Measurements from ENCODE around the gene NOS1AP.

The NOS1AP gene

DNA sequence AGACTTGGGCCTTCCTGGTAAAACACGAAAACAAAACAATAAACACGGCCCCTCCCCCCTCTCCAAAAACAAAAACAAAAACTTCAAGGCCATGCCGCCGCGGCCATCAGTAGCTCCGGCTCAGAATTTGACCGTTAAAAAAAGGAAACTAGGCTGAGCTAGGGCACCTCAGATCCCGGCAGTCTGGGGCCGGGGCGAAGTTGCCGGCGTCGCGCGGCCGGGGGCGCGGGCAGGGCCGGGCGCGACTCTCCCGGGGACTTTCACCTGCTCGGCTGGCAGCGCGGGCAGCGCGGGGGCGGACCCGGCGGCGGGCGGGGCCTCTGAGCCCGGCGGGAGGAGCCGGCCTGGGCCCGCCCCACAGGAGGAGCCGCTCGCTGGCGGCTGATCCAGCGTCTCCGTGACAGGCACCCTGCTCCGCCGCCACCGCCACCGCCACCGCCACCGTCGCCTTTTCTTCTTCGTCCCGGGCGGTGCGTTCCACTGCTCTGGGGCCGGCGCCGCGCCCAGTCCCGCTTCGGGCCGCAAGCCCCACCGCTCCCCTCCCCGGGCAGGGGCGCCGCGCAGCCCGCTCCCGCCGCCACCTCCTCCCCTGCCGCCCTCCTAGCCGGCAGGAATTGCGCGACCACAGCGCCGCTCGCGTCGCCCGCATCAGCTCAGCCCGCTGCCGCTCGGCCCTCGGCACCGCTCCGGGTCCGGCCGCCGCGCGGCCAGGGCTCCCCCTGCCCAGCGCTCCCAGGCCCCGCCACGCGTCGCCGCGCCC, at the start of gene NOS1AP:
Gene NOS1AP (plus strand): TSS at position 358 of the 760 bp plus-strand sequence. CDS start 487 bp downstream, outside the sequence.
- Mint-ChIP-seq H3K36me3 (ENCODE audit: low read depth) (no peaks in the 10 kb centered on the region), H3K4me1 (ENCODE audit: low read depth) (peaks cover 5% of the 10 kb centered on the region), H3K9me3 (no peaks in the 10 kb centered on the region), H3K4me3 (peak within 1 kb of the TSS; percentile 76), H3K27ac (no peak within 1 kb of the TSS), H3K27me3 (ENCODE audit: low read depth) (peaks cover 76% of the 10 kb centered on the region)

DNA sequence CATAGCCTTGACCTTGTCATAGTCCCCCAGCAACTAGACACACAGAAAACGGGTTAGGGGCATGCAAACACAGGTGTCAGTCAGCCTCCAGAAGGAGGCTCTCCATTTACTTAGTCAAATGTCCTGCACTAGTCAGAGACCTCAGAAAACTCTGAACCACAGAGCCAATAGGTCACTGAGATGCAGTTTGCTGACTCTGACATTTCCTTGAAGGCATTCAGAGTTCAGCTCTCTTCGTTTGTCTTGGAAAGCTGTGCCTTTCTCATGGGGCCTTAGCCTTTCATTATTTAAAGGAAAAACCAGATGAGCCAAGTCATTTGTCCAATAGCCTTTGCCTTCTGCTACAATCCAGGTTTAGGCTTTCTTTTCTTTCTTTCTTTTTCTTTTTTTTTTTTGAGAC, 49.3 kb upstream of the NOS1AP start:
- peaks cover 3% of the 10 kb centered on the region for H3K9me3 Mint-ChIP-seq
- peaks cover 8% of the 10 kb centered on the region for H3K4me1 Mint-ChIP-seq (ENCODE audit: low read depth)
- no peaks in the 10 kb centered on the region for H3K36me3 Mint-ChIP-seq (ENCODE audit: low read depth)
- no peak overlapping the region for H3K4me3 Mint-ChIP-seq
- H3K27ac Mint-ChIP-seq: no peak overlapping the region
- H3K27me3 Mint-ChIP-seq (ENCODE audit: low read depth): peaks cover 34% of the 10 kb centered on the region

DNA sequence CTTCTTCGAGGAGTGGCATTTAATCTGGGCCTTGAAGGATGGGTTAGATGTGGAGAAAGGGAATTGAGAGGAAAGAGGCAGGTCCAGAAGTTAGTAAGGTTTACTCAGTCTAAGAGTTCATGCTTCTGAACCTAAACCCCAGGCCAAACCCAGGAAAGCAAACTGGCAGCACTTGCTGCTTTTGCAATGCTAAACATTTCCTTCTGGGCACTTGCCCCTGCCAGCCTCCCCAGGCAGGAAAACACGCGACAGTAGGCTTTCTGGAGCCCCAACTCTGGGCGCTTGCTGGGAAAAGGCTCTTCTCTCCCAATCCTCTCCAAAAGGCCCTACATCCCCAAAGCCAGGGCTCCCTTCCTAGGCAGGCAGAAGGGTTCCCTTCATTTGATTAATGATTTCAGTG, 48.4 kb upstream of the NOS1AP start:
- H3K36me3 Mint-ChIP-seq (ENCODE audit: low read depth): no peaks in the 10 kb centered on the region
- no peak overlapping the region for H3K4me3 Mint-ChIP-seq
- peaks cover 8% of the 10 kb centered on the region for H3K4me1 Mint-ChIP-seq (ENCODE audit: low read depth)
- peaks cover 40% of the 10 kb centered on the region for H3K27me3 Mint-ChIP-seq (ENCODE audit: low read depth)
- peaks cover 3% of the 10 kb centered on the region for H3K9me3 Mint-ChIP-seq
- no peak overlapping the region for H3K27ac Mint-ChIP-seq

DNA sequence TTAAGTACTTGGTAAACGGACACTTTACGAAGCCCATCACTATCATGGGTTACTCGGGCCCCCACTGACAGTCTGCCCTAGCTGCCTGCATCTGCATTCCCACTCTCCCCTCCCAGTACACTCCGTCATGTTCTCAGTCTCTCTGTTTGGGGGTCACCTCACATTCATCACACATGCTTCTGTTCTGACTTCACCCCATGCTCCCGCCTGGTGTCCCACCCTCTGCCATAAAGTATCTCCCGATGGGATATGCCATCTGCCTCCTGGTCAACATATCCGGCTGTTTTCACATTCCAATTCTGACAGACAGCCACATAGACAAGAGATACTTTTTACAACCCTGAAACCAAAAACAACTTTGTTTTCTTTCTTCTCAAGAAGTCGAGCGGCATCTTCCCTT, 46.9 kb upstream of the NOS1AP start:
- Mint-ChIP-seq H3K4me1 (ENCODE audit: low read depth) (peaks cover 8% of the 10 kb centered on the region), H3K27ac (no peak overlapping the region), H3K4me3 (peak overlapping the region; percentile 88), H3K9me3 (no peaks in the 10 kb centered on the region), H3K27me3 (ENCODE audit: low read depth) (peaks cover 48% of the 10 kb centered on the region), H3K36me3 (ENCODE audit: low read depth) (no peaks in the 10 kb centered on the region)

DNA sequence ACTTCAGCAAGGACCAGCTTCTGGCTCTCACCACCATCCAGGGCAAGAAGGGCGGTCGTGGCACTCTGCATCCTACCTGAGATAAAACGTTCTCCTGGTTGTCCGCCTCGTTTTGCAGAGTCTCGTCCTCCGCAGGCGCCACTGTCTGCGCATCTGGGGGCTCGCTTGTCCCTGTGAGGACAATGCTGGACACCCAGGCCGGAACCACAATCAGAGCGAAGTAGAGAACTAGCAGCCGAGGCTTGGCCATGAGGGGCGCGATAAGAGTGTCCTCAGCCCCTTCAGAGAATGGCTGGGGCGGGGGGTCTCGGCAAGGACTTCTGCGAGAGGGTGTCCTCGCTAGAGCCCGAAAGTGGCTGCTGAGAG, 46.3 kb upstream of the NOS1AP start:
- H3K4me3 Mint-ChIP-seq: peak overlapping the region; percentile 88
- H3K27ac Mint-ChIP-seq: peak overlapping the region; percentile 27
- no peaks in the 10 kb centered on the region for H3K9me3 Mint-ChIP-seq
- H3K36me3 Mint-ChIP-seq (ENCODE audit: low read depth): no peaks in the 10 kb centered on the region
- peaks cover 8% of the 10 kb centered on the region for H3K4me1 Mint-ChIP-seq (ENCODE audit: low read depth)
- peaks cover 49% of the 10 kb centered on the region for H3K27me3 Mint-ChIP-seq (ENCODE audit: low read depth)

DNA sequence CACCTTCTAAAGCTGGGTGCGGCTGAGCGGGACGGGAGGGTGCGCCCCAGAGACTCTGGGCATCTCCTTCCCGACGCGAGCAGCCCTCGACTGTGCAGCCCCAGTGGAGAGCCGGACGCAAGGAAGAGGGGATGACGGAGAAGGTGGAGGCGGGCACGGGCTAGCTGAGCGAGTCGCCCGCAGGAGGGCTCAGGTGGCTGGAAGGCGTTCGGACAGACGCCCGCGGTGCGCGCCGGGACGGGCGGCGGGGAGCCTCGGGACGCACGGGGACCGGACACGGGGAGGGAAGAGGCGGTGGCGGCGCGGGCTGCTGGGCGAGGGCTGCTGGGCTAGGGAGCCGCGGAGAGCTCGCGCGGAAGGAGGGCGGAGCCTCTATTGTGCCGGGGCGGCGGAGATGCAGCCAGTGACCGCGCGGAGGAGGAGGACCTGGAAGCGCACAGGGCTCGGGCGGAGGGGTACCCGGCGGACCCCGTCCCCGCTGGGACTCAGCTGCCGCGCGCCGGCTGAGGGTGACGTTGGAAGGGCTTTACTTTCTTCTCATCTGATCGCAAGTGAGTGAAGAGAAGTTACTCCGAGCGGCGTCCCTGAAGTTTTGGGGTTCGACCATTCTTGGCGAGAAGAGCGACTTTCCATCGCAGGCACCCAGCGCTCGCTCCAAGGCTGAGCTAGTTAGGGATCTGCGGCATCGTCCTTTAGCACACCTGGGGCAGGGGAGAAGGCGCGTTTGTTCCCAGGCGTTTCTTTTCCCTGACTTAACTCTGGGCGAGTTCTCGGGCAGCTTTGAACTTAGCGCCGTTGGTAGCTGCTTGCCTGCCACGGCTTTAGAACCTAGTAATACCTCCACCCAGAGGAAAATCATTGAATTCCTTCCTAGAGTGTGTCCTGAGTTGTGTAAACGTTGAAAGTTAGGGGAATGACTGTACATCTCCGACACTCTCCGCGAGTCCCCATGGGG, 45.7 kb upstream of the NOS1AP start, which contains the start of gene OLFML2B:
Gene OLFML2B (minus strand): TSS at position 323 of the 955 bp plus-strand sequence. CDS start 439 bp downstream, outside the sequence.
- H3K4me1 Mint-ChIP-seq (ENCODE audit: low read depth): peaks cover 8% of the 10 kb centered on the region
- H3K4me3 Mint-ChIP-seq: peak within 1 kb of the TSS; percentile 88
- no peaks in the 10 kb centered on the region for H3K36me3 Mint-ChIP-seq (ENCODE audit: low read depth)
- H3K27ac Mint-ChIP-seq: peak within 1 kb of the TSS; percentile 27
- no peaks in the 10 kb centered on the region for H3K9me3 Mint-ChIP-seq
- H3K27me3 Mint-ChIP-seq (ENCODE audit: low read depth): peaks cover 52% of the 10 kb centered on the region

DNA sequence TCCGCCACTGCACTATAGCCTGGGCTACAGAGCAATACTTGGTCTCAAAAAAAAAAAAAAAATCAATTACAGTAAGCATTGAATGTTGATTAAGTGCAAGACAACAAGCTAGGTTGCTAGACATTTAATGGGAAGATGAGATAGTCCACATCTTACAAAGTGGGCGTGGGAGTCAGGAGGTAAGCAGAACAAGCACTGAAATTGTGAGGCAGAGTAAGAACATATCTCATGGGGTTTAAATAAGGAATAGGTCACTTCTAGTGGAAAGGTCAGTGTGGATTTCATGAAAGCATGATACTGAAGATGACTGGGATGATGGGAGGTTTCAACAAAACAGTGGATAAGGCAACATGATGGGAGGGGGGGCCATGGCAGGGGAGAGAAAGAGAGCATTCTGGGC, 44.0 kb upstream of the NOS1AP start:
- H3K36me3 Mint-ChIP-seq (ENCODE audit: low read depth): no peaks in the 10 kb centered on the region
- H3K9me3 Mint-ChIP-seq: no peaks in the 10 kb centered on the region
- H3K4me3 Mint-ChIP-seq: no peak overlapping the region
- H3K27me3 Mint-ChIP-seq (ENCODE audit: low read depth): peaks cover 52% of the 10 kb centered on the region
- H3K27ac Mint-ChIP-seq: no peak overlapping the region
- H3K4me1 Mint-ChIP-seq (ENCODE audit: low read depth): peaks cover 8% of the 10 kb centered on the region

DNA sequence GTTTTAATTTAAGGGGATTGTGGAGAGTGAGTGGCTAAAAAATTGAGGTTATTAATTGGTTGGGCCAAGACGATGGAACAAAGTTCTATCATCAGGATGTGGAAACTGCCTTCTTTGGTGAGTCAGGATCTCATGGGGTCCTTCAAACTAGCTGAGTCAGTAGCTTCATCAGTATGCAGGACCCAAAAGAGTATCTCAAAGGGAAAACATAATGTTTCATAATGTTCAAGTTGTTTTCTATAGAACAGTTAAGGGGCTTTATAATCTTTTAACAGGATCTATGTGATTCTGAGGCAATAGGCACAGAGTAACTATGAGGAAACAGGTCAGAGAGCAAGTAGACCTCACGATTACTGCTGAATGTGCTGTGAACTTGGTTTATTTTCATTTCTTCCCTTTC, 42.6 kb upstream of the NOS1AP start:
- H3K36me3 Mint-ChIP-seq (ENCODE audit: low read depth): no peaks in the 10 kb centered on the region
- peaks cover 8% of the 10 kb centered on the region for H3K4me1 Mint-ChIP-seq (ENCODE audit: low read depth)
- H3K4me3 Mint-ChIP-seq: no peak overlapping the region
- H3K27me3 Mint-ChIP-seq (ENCODE audit: low read depth): peaks cover 49% of the 10 kb centered on the region
- H3K27ac Mint-ChIP-seq: no peak overlapping the region
- no peaks in the 10 kb centered on the region for H3K9me3 Mint-ChIP-seq

DNA sequence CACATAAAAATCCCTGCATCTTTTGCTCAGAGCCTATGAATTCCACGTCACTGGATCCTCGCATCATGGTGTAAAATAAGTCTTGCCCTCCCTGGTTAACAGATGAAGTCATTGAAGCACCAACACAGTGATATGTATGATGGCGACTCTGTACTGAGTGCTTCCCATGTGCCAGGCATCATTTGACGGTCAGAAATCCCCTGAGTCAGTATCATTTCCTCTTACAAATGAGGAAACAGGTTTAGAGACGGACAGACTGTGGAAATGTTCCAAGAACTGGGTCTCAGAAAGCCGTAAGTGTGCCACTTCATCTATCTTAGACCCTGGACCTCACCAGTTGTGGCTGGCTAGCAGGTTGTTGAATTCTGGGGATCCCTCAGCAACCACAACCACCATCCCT, 40.8 kb upstream of the NOS1AP start:
- no peak overlapping the region for H3K4me3 Mint-ChIP-seq
- no peak overlapping the region for H3K27ac Mint-ChIP-seq
- peaks cover 6% of the 10 kb centered on the region for H3K4me1 Mint-ChIP-seq (ENCODE audit: low read depth)
- peaks cover 47% of the 10 kb centered on the region for H3K27me3 Mint-ChIP-seq (ENCODE audit: low read depth)
- H3K9me3 Mint-ChIP-seq: no peaks in the 10 kb centered on the region
- H3K36me3 Mint-ChIP-seq (ENCODE audit: low read depth): no peaks in the 10 kb centered on the region

DNA sequence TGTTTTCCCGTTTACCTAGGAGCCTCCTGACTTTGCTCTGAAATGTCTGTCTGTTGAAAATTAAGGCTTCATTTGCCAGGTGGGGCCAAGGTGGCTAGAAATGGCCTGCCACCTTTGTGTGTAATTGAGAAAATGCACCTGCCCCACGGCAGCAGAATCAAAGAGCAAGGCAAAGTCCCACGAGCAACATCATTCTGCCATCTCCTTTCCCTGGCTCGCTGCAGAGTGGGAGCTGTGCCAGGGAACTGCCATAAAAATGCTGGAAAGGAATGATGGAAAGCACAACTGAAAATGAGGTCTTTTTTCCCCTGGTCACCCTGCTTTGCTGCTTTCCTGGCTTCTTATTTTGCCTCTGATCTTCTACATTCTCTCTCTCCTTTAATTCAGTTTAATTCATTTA, 40.3 kb upstream of the NOS1AP start:
- Mint-ChIP-seq H3K27ac (no peak overlapping the region), H3K27me3 (ENCODE audit: low read depth) (peaks cover 47% of the 10 kb centered on the region), H3K4me3 (no peak overlapping the region), H3K4me1 (ENCODE audit: low read depth) (peaks cover 3% of the 10 kb centered on the region), H3K9me3 (no peaks in the 10 kb centered on the region), H3K36me3 (ENCODE audit: low read depth) (no peaks in the 10 kb centered on the region)

DNA sequence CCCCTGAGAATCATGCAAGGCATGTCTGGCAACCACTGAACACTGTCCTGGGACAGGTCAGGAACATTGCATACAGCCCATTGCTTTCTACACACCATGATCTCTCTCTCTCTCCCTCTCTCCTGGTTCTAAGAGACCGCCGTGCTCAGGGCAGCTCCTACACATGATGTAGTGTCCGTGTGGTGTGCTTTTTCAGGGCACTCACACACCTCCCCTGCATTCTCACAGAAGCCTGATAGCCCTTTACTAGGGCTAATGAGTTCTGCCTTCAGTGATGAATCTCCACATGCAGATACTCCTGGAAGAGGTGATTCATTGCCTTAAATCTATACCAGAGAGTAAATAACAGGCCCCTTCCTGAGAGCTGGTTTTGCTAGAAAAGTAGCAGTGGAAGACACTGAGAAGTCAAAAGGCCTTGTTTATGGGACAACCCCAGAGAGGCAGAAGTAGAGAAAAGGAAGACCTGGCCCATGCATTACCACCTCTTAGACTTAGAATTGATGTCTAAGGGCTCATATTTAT, 38.7 kb upstream of the NOS1AP start:
- Mint-ChIP-seq H3K9me3 (no peaks in the 10 kb centered on the region), H3K4me1 (ENCODE audit: low read depth) (no peaks in the 10 kb centered on the region), H3K36me3 (ENCODE audit: low read depth) (no peaks in the 10 kb centered on the region), H3K27me3 (ENCODE audit: low read depth) (peaks cover 37% of the 10 kb centered on the region), H3K27ac (no peak overlapping the region), H3K4me3 (no peak overlapping the region)

DNA sequence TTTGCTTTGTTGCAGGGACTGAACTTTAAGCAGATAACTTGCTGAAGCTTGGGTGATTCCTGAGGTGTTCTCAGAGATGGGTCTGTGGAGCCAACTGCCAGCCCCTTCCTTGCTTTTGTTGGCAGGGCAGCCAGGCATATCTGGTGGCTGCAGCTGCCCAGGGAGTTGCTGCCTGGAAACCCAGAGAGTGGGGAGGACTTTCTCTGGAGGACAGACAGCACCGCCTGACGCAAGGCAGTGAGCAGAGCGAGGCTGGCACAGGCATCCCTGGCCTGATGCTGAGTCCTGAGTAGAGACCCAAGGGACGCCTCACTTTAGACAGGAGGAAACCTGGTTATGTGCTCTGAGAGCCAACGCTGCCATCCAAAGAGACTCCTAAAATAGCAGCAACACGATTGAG, 36.1 kb upstream of the NOS1AP start:
- no peaks in the 10 kb centered on the region for H3K9me3 Mint-ChIP-seq
- H3K36me3 Mint-ChIP-seq (ENCODE audit: low read depth): no peaks in the 10 kb centered on the region
- peaks cover 21% of the 10 kb centered on the region for H3K27me3 Mint-ChIP-seq (ENCODE audit: low read depth)
- H3K27ac Mint-ChIP-seq: no peak overlapping the region
- no peaks in the 10 kb centered on the region for H3K4me1 Mint-ChIP-seq (ENCODE audit: low read depth)
- H3K4me3 Mint-ChIP-seq: no peak overlapping the region

DNA sequence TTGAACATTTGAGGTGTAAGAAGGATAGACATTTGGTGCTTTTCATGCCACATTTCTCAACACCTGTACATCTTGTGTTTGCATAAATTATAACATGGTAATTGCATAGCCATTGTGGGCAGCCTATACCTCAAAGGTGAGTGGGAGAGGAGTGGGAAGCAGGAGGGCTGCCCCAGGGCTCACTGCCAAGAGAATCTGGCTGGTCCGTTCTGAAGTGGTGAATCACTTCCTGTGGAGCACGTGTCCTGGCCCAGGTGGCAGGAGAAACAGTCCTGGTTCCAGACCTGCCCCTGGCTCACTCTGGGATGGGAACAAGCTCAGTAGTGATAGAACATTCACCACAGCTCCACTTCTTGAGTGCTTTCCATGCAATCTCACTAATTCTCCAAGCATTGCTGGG, 34.2 kb upstream of the NOS1AP start:
- H3K9me3 Mint-ChIP-seq: no peaks in the 10 kb centered on the region

DNA sequence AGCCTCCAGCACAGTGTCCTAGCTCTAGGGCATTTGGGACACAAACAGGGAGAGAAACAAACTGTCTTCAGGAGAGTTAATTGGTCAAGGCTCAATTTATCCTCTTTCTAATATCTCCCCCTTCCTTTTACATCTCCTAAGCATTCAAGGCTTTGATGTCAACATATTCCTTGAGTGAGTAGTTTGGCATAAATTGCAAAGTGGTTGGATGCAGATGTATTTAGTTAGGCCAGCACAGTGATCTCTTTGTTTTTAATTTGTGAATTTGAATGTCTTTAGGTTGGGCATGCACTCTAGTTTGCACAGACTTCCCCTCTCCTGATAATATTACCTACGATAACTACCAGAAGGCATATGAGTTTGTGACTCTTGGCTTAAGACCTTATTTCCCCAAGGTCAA, 33.3 kb upstream of the NOS1AP start:
- H3K27me3 Mint-ChIP-seq (ENCODE audit: low read depth): peaks cover 29% of the 10 kb centered on the region

More for the DNA sequence above, 34.2 kb upstream of the NOS1AP start:
- no peak overlapping the region for H3K4me3 Mint-ChIP-seq
- H3K36me3 Mint-ChIP-seq (ENCODE audit: low read depth): no peaks in the 10 kb centered on the region
- H3K27ac Mint-ChIP-seq: no peak overlapping the region
- no peaks in the 10 kb centered on the region for H3K4me1 Mint-ChIP-seq (ENCODE audit: low read depth)
- peaks cover 27% of the 10 kb centered on the region for H3K27me3 Mint-ChIP-seq (ENCODE audit: low read depth)

More for the DNA sequence above, 33.3 kb upstream of the NOS1AP start:
- Mint-ChIP-seq H3K9me3 (no peaks in the 10 kb centered on the region), H3K36me3 (ENCODE audit: low read depth) (no peaks in the 10 kb centered on the region), H3K4me1 (ENCODE audit: low read depth) (peaks cover 2% of the 10 kb centered on the region), H3K4me3 (no peak overlapping the region), H3K27ac (no peak overlapping the region)
